ENCODE results near the gene RANBP17. TPM values are rescaled to one million over a fixed set of nuclear protein-coding genes. Genes with fewer than 3 reads are reported as not detected.
"Not testable (repeated sequence)": the region's sequence is repeated elsewhere in the genome, so short reads cannot be mapped to it uniquely, and the experiment has no call there.

Gene RANBP17
- total RNA-seq, 2 donors from 2014 or later: not detected

GRCh38 chr5:171010816-171011215 is 149.0 kb downstream of the RANBP17 start:
- ATAC-seq (replicated peaks in 1 of 2): no peak
- Mint-ChIP-seq H3K9me3 (peaks cover 2 to 9% of the 10 kb centered on the region in 2 donors), H3K4me1 (ENCODE audit: low read depth) (no peaks in the 10 kb centered on the region), H3K27ac (no peak overlapping the region), H3K4me3 (no peak overlapping the region), H3K27me3 (ENCODE audit: low read depth) (no peaks in the 10 kb centered on the region), H3K36me3 (ENCODE audit: insufficient read depth in 2 of 2) (no peaks in the 10 kb centered on the region)
- no peak for DNase-seq

DNA sequence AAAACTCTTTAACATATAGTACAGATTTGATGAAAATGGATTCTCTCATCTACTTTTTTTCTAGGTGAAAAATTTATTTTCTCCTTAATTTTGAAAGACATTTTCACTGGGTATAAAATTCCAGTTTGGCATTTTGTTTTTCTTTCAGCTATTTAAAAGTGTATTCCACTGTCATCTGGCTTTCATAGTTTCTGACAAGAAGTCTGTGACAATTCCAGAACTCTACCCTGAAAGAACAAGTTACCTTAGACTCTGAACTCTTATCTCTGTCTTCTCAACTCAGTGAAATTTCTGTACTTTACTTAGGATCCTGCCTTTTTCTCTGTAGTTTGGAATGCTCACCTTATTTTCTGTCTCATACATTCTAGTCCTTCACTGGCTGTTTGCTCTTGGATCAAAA is 161.7 kb downstream of the RANBP17 start:
- H3K9me3 Mint-ChIP-seq: peaks cover 1 to 2% of the 10 kb centered on the region in 2 donors
- no peak overlapping the region for H3K27ac Mint-ChIP-seq
- H3K36me3 Mint-ChIP-seq (ENCODE audit: insufficient read depth in 2 of 2): no peaks in the 10 kb centered on the region
- no peaks in the 10 kb centered on the region for H3K27me3 Mint-ChIP-seq (ENCODE audit: low read depth)
- ATAC-seq (replicated peaks in 1 of 2) (no peak), DNase-seq (no peak)
- H3K4me1 Mint-ChIP-seq (ENCODE audit: low read depth): no peaks in the 10 kb centered on the region
- H3K4me3 Mint-ChIP-seq: no peak overlapping the region

GRCh38 chr5:171024084-171024483 is 162.3 kb downstream of the RANBP17 start:
- Mint-ChIP-seq H3K27ac (no peak overlapping the region), H3K9me3 (peaks cover 1 to 2% of the 10 kb centered on the region in 2 donors), H3K27me3 (ENCODE audit: low read depth) (no peaks in the 10 kb centered on the region), H3K4me3 (no peak overlapping the region), H3K36me3 (ENCODE audit: insufficient read depth in 2 of 2) (no peaks in the 10 kb centered on the region), H3K4me1 (ENCODE audit: low read depth) (no peaks in the 10 kb centered on the region)
- ATAC-seq (replicated peaks in 1 of 2) (no peak), DNase-seq (no peak)

GRCh38 chr5:171029401-171029800 is 167.6 kb downstream of the RANBP17 start:
- no peak for DNase-seq
- no peaks in the 10 kb centered on the region for H3K4me1 Mint-ChIP-seq (ENCODE audit: low read depth)
- no peak overlapping the region for H3K27ac Mint-ChIP-seq
- no peak for ATAC-seq (replicated peaks in 1 of 2)
- no peak overlapping the region for H3K4me3 Mint-ChIP-seq
- no peaks in the 10 kb centered on the region for H3K36me3 Mint-ChIP-seq (ENCODE audit: insufficient read depth in 2 of 2)
- H3K27me3 Mint-ChIP-seq (ENCODE audit: low read depth): no peaks in the 10 kb centered on the region
- H3K9me3 Mint-ChIP-seq: no peaks in the 10 kb centered on the region

DNA sequence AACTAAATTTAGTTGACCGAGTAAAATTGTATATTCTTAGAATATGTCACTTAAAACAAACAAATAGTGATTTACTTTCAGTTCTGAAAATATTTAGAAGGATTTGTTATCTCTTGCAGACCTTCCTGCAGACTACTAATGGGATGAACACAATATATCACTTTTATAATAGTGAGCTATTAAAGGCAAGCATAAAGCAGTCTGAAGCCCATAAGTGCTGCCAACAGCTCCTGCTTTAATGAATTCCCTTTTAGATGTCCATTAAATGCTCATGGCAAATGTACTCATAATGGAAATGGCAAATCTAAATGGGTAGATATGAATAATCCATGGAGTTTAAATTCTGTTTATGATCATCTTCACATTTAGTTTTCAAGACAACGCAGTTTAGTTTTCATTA is 170.2 kb downstream of the RANBP17 start:
- ATAC-seq (replicated peaks in 1 of 2): no peak
- Mint-ChIP-seq H3K4me1 (ENCODE audit: low read depth) (no peaks in the 10 kb centered on the region), H3K27me3 (ENCODE audit: low read depth) (no peaks in the 10 kb centered on the region), H3K4me3 (no peak overlapping the region), H3K36me3 (ENCODE audit: insufficient read depth in 2 of 2) (no peaks in the 10 kb centered on the region), H3K27ac (no peak overlapping the region), H3K9me3 (no peaks in the 10 kb centered on the region)
- no peak for DNase-seq

DNA sequence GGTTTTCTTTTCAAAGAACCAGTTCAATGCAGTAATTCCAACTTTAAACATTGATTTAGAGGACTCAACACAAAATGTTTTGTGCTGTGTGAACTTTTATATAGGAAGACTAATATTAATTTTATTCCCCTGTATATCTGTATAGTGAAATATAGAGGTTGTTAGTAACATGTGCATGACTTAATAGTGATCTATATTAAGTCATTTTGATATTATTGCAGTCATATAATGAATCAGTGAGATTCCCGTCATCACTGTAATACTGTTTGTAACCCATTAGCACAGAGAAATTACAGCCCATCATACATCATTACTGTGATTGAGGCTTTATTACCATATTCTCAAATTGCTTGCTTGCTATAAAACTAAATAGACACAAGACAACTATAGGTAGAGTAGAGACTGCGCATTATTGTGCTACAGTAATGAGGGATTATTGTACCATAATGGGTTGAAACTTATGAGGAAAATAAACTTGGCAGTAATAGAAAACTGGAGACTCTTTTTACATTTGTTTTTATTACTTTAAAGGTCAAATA is 170.7 kb downstream of the RANBP17 start:
- Mint-ChIP-seq H3K4me3 (no peak overlapping the region), H3K36me3 (ENCODE audit: insufficient read depth in 2 of 2) (no peaks in the 10 kb centered on the region), H3K27me3 (ENCODE audit: low read depth) (no peaks in the 10 kb centered on the region), H3K4me1 (ENCODE audit: low read depth) (no peaks in the 10 kb centered on the region), H3K9me3 (no peaks in the 10 kb centered on the region), H3K27ac (no peak overlapping the region)
- ATAC-seq (replicated peaks in 1 of 2) (no peak), DNase-seq (no peak)

DNA sequence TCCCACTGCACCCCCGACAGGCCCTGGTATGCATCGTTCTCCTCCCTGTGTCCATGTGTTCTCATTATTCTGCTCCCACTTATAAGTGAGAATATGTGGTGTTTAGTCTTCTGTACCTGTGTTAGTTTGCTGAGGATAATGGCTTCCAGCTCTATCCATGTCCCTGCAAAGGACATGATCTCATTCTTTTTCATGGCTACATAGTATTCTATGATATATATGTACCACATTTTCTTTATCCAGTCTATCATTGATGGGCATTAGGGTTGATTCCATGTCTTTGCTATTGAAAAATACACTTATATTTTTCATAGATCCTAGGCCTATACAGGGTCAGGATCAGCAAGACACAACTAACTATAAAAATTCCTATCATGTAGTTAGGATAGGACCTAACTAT is 180.1 kb downstream of the RANBP17 start:
- H3K36me3 Mint-ChIP-seq (ENCODE audit: insufficient read depth in 2 of 2); H3K27me3 Mint-ChIP-seq (ENCODE audit: low read depth); ATAC-seq (replicated peaks in 1 of 2); H3K9me3 Mint-ChIP-seq; DNase-seq; H3K4me1 Mint-ChIP-seq (ENCODE audit: low read depth); H3K4me3 Mint-ChIP-seq; H3K27ac Mint-ChIP-seq: not testable (repeated sequence)

- Mint-ChIP-seq H3K4me3 (no peak overlapping the region), H3K36me3 (ENCODE audit: insufficient read depth in 2 of 2) (peaks cover 0 to 2% of the 10 kb centered on the region in 2 donors), H3K4me1 (ENCODE audit: low read depth) (no peaks in the 10 kb centered on the region), H3K9me3 (peaks cover 2 to 3% of the 10 kb centered on the region in 2 donors), H3K27ac (no peak overlapping the region), H3K27me3 (ENCODE audit: low read depth) (no peaks in the 10 kb centered on the region)
- ATAC-seq (replicated peaks in 1 of 2) (no peak), DNase-seq (no peak)
These were observed 189.1 kb downstream of the RANBP17 start for GRCh38 chr5:171050916-171051315.

- H3K9me3 Mint-ChIP-seq: peaks cover 3 to 4% of the 10 kb centered on the region in 2 donors
- no peak overlapping the region for H3K27ac Mint-ChIP-seq
- no peaks in the 10 kb centered on the region for H3K4me1 Mint-ChIP-seq (ENCODE audit: low read depth)
- H3K27me3 Mint-ChIP-seq (ENCODE audit: low read depth): no peaks in the 10 kb centered on the region
- H3K36me3 Mint-ChIP-seq (ENCODE audit: insufficient read depth in 2 of 2): peaks cover 0 to 6% of the 10 kb centered on the region in 2 donors
- no peak for DNase-seq
- no peak overlapping the region for H3K4me3 Mint-ChIP-seq
- no peak for ATAC-seq (replicated peaks in 1 of 2)
These were observed 194.1 kb downstream of the RANBP17 start for GRCh38 chr5:171055875-171056454.

- peaks cover 7 to 10% of the 10 kb centered on the region in 2 donors for H3K36me3 Mint-ChIP-seq (ENCODE audit: insufficient read depth in 2 of 2)
- no peaks in the 10 kb centered on the region for H3K4me1 Mint-ChIP-seq (ENCODE audit: low read depth)
- no peak for DNase-seq
- ATAC-seq (replicated peaks in 1 of 2): no peak
- H3K27ac Mint-ChIP-seq: no peak overlapping the region
- H3K27me3 Mint-ChIP-seq (ENCODE audit: low read depth): no peaks in the 10 kb centered on the region
- H3K4me3 Mint-ChIP-seq: no peak overlapping the region
- peaks cover 11 to 12% of the 10 kb centered on the region in 2 donors for H3K9me3 Mint-ChIP-seq
These were observed 205.8 kb downstream of the RANBP17 start for GRCh38 chr5:171067540-171068130.

GRCh38 chr5:171074747-171075146 is 212.9 kb downstream of the RANBP17 start:
- no peak overlapping the region for H3K27ac Mint-ChIP-seq
- ATAC-seq (replicated peaks in 1 of 2) (no peak), DNase-seq (no peak)
- no peak overlapping the region for H3K4me3 Mint-ChIP-seq
- no peaks in the 10 kb centered on the region for H3K36me3 Mint-ChIP-seq (ENCODE audit: insufficient read depth in 2 of 2)
- H3K9me3 Mint-ChIP-seq: no peaks in the 10 kb centered on the region
- H3K27me3 Mint-ChIP-seq (ENCODE audit: low read depth): no peaks in the 10 kb centered on the region
- no peaks in the 10 kb centered on the region for H3K4me1 Mint-ChIP-seq (ENCODE audit: low read depth)

GRCh38 chr5:171080186-171080938 is 218.5 kb downstream of the RANBP17 start:
- Mint-ChIP-seq H3K36me3 (ENCODE audit: insufficient read depth in 2 of 2) (no peaks in the 10 kb centered on the region), H3K4me3 (no peak overlapping the region), H3K4me1 (ENCODE audit: low read depth) (no peaks in the 10 kb centered on the region), H3K27ac (no peak overlapping the region), H3K27me3 (ENCODE audit: low read depth) (no peaks in the 10 kb centered on the region), H3K9me3 (no peaks in the 10 kb centered on the region)
- no peak for DNase-seq
- ATAC-seq (replicated peaks in 1 of 2): no peak

DNA sequence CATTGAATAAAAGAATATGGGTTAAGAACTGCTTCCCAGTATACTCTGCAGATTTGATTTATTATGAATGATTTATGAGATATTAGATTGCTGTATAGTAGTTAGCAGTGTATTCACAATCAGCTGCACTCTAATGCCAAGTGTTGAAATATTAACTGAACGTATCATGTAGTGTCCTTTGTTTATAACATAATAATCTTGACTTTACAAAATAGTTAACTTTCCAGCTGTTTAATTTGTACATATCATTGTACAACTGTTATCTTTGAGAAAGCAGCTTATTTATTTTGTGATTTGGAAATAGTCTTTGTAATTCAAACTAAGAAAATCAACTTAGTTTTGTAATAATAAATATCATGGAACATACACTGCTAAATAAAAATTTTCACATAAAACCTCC is 219.5 kb downstream of the RANBP17 start:
- Mint-ChIP-seq H3K4me1 (ENCODE audit: low read depth) (no peaks in the 10 kb centered on the region), H3K36me3 (ENCODE audit: insufficient read depth in 2 of 2) (no peaks in the 10 kb centered on the region), H3K27ac (no peak overlapping the region), H3K4me3 (no peak overlapping the region), H3K27me3 (ENCODE audit: low read depth) (no peaks in the 10 kb centered on the region), H3K9me3 (no peaks in the 10 kb centered on the region)
- DNase-seq (no peak), ATAC-seq (replicated peaks in 1 of 2) (no peak)

All from activated T-cell treated with anti-CD3 and anti-CD28 coated beads, Interleukin-2, amount 50 U/mL, for 72 hours (primary cell).